ENCODE results near the gene NCAM2.

- no peak for TF ChIP-seq CTCF (IDR thresholded peaks at IDR 0.05)
- no peak for TF ChIP-seq EZH2phosphoT487 (IDR thresholded peaks at IDR 0.05)
- TF ChIP-seq EZH2 (IDR thresholded peaks at IDR 0.05) = no peak
Observed at GRCh38 chr21:21179619-21180298, 181.6 kb downstream of the NCAM2 start.

Measured in neural progenitor cell (in vitro differentiated cells).